OCI-LY3 (cell line): ENCODE data around the gene TFE3.

Experiments used
- H2AFZ ChIP-seq: fragments of 200-600, 300-600 bp; shearing (Covaris generic); 2 replicates; pipeline ENCODE4 v1.6.0; 2014; ENCODE audit warnings: antibody characterized with exemption, low read depth, low read length
- H3K27ac ChIP-seq: fragments of 200-600, 300-600 bp; sonication (generic); 2 replicates; pipeline ENCODE4 v1.5.1; 2014; ENCODE audit warnings: mild to moderate bottlenecking, low read length, moderate library complexity, mixed read lengths
- H3K27me3 ChIP-seq: fragments of 200-600, 300-600 bp; sonication (generic); 2 replicates; pipeline ENCODE4 v1.6.1; 2014; ENCODE audit warnings: low read depth, low read length, mixed read lengths
- H3K36me3 ChIP-seq: fragments of 200-600, 300-600 bp; sonication (generic); replicated peaks from 2 replicates; pipeline ENCODE3; 2014; ENCODE audit warnings: low read depth, low read length, mixed read lengths
- H3K4me1 ChIP-seq: fragments of 300-600, 200-600 bp; sonication (generic); 2 replicates; pipeline ENCODE4 v1.6.1; 2014; ENCODE audit warnings: low read length, mixed read lengths
- H3K4me2 ChIP-seq: fragments of 200-600, 300-600 bp; sonication (generic); 2 replicates; pipeline ENCODE4 v1.6.1; 2014; ENCODE audit warnings: low read length, mixed read lengths
- H3K4me3 ChIP-seq: fragments of 300-600, 200-600 bp; sonication (generic); 2 replicates; pipeline ENCODE4 v1.5.1; 2014; ENCODE audit warnings: antibody characterized with exemption, mild to moderate bottlenecking, low read length, moderate library complexity
- H3K79me2 ChIP-seq: fragments of 300-600, 200-600 bp; shearing (Covaris generic); 2 replicates; pipeline ENCODE4 v1.6.1; 2014; ENCODE audit warnings: mild to moderate bottlenecking, low read length, mixed read lengths
- H3K9ac ChIP-seq: fragments of 300-600, 200-600 bp; shearing (Covaris generic); 2 replicates; pipeline ENCODE4 v1.6.0; 2014; ENCODE audit warnings: mild to moderate bottlenecking, low read length, moderate library complexity
- H3K9me3 ChIP-seq: fragments of 200-600, 300-600 bp; shearing (Covaris generic); 2 replicates; pipeline ENCODE4 v1.6.1; 2014; ENCODE audit warnings: low read length, mixed read lengths; ENCODE audit not compliant: insufficient read depth
- H4K20me1 ChIP-seq: fragments of 200-600, 300-600 bp; sonication (generic); 2 replicates; pipeline ENCODE4 v1.6.1; 2016; ENCODE audit warnings: low read length, mixed read lengths; ENCODE audit not compliant: insufficient read depth
- EZH2phosphoT487 ChIP-seq: fragments of 200-600 bp; shearing (Covaris generic); IDR thresholded peaks from 2 replicates; pipeline ENCODE4 v1.6.1; 2018; ENCODE audit warnings: antibody characterized with exemption, mixed run types, low read depth
- TF ChIP-seq, protein P1 (sequence below): fragments of 200-600, 300-600 bp; sonication (generic); IDR thresholded peaks from 2 replicates; pipeline ENCODE4 v1.5.1; 2014; ENCODE audit warnings: antibody characterized with exemption, low read length, low read depth

TFE3 gene

DNA sequence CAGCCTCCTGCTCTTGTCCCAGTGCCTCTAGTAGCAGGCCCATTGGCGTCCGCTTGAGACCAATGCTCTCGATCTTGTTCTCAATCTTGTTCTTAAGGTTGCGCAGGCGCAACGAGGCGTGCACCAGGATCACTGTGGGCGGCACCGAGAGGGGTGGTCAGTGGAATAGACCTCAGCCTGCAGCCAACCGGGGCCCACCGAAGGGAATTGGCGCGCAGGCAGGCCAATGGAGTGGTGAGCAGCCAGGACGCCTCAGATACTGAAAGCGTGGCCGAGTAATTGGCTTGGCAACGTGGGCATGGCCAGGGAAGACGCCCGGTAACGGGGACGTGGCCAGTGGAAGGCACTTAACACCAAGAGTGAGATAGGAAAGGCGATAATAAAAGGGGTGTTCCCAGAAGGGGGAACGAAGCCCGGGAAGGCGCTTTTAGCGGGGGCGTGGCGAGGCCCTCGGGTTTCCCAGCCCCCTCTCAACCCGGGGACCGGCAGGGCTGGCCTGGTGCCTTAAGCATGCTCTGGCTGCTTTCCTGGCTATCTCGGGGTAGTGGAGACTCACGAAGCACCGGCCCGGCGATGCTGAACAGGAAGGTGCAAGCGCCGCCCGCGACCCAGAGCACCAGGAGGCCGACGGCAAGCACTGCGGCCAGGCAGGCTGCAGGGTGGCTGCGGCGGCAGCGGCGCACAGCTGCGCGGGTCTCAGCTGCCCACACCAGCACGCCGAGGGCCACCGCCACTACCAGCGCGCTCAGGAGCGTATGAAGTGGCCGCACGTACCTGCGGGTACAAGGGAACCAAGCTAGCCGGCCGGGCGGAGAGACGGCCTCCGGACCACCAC lies 28.9 kb upstream of the TFE3 start:
- Histone ChIP-seq H4K20me1 (no peaks in the 10 kb centered on the region), H3K9me3 (no peaks in the 10 kb centered on the region), H3K36me3 (no peaks in the 10 kb centered on the region), H3K4me1 (no peaks in the 10 kb centered on the region), H3K79me2 (no peaks in the 10 kb centered on the region), H3K27ac (no peak overlapping the region), H2AFZ (no peak overlapping the region), H3K4me3 (no peak overlapping the region), H3K27me3 (no peaks in the 10 kb centered on the region), H3K4me2 (no peak overlapping the region), H3K9ac (no peak overlapping the region)
- TF ChIP-seq, protein P1, sequence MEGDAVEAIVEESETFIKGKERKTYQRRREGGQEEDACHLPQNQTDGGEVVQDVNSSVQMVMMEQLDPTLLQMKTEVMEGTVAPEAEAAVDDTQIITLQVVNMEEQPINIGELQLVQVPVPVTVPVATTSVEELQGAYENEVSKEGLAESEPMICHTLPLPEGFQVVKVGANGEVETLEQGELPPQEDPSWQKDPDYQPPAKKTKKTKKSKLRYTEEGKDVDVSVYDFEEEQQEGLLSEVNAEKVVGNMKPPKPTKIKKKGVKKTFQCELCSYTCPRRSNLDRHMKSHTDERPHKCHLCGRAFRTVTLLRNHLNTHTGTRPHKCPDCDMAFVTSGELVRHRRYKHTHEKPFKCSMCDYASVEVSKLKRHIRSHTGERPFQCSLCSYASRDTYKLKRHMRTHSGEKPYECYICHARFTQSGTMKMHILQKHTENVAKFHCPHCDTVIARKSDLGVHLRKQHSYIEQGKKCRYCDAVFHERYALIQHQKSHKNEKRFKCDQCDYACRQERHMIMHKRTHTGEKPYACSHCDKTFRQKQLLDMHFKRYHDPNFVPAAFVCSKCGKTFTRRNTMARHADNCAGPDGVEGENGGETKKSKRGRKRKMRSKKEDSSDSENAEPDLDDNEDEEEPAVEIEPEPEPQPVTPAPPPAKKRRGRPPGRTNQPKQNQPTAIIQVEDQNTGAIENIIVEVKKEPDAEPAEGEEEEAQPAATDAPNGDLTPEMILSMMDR = no peak

DNA sequence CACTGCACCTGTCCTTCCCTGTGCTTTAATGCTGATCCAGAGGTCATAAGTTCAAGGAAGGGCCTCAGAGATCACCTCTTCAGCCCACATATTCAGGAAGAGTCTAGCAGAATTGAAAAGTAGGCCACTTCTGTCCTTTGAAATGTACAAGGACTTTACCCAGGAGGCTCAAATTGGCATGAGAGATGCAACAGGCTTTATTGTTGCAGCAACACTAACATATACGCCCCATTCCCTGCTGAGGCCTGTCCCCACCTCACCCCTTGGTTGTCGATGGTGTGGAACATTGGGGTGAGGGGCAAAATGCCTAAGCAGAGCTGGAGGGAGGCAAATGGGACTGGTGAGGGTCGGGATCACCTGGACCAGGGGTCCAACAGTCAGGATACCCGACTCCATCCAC lies 27.8 kb upstream of the TFE3 start:
- no peaks in the 10 kb centered on the region for H3K79me2 ChIP-seq
- no peaks in the 10 kb centered on the region for H3K27me3 ChIP-seq
- no peak overlapping the region for H3K9ac ChIP-seq
- TF ChIP-seq, protein P1 = no peak
- TF ChIP-seq EZH2phosphoT487 = no peak
- H2AFZ ChIP-seq = no peak overlapping the region
- H4K20me1 ChIP-seq = no peaks in the 10 kb centered on the region
- no peak overlapping the region for H3K4me2 ChIP-seq
- no peaks in the 10 kb centered on the region for H3K4me1 ChIP-seq
- H3K4me3 ChIP-seq = no peak overlapping the region
- no peak overlapping the region for H3K27ac ChIP-seq
- H3K9me3 ChIP-seq = no peaks in the 10 kb centered on the region
- H3K36me3 ChIP-seq = no peaks in the 10 kb centered on the region

DNA sequence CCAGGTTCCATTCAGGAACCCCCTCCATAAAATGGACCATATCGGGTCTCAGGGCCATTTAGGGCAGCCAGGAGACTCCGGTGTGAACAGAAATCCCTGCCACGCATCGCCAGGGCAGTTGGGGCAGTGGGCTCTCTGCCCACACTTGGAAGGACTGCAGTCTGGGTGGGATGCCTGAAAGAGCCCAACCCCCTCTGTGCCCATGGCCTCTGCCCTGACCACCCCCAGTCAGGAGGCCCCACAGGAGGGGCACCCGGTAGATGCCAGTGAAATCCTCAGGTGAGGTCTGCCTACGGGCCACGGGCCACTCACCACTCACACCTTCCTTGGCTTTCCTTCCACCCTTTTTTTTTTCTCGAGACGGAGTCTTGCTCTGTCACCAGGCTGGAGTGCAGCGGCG lies 25.9 kb upstream of the TFE3 start:
- no peaks in the 10 kb centered on the region for H3K36me3 ChIP-seq
- H3K4me3 ChIP-seq = no peak overlapping the region
- no peak overlapping the region for H3K9ac ChIP-seq
- H3K4me2 ChIP-seq = no peak overlapping the region
- H3K27me3 ChIP-seq = no peaks in the 10 kb centered on the region
- no peaks in the 10 kb centered on the region for H3K4me1 ChIP-seq
- no peaks in the 10 kb centered on the region for H3K9me3 ChIP-seq
- no peak overlapping the region for H3K27ac ChIP-seq
- TF ChIP-seq, protein P1 = no peak
- TF ChIP-seq EZH2phosphoT487 = no peak
- no peaks in the 10 kb centered on the region for H3K79me2 ChIP-seq
- no peaks in the 10 kb centered on the region for H4K20me1 ChIP-seq
- no peak overlapping the region for H2AFZ ChIP-seq

DNA sequence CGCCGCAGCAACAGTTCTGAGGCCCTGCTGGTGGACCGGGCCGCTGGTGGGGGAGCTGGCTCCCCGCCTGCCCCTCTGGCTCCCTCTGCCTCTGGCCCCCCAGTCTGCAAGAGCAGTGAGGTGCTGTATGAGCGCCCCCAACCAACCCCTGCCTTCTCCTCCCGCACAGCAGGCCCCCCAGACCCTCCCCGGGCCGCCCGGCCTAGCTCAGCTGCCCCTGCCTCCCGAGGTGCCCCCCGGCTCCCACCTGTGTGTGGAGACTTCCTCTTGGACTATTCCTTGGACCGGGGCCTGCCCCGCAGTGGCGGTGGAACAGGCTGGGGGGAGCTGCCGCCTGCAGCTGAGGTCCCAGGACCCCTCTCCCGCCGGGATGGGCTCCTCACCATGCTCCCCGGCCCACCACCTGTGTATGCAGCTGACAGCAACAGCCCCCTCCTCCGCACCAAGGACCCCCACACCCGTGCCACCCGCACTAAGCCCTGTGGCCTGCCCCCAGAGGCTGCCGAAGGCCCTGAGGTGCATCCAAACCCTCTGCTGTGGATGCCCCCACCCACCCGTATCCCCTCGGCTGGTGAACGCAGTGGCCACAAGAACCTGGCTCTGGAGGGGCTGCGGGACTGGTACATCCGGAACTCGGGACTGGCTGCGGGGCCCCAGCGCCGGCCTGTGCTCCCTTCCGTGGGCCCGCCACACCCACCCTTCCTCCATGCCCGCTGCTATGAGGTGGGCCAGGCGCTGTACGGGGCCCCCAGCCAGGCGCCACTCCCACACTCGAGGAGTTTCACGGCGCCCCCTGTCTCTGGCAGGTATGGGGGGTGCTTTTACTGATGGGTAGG lies 24.3 kb upstream of the TFE3 start:
- TF ChIP-seq EZH2phosphoT487 = no peak
- TF ChIP-seq, protein P1 = no peak
- Histone ChIP-seq H3K79me2 (no peaks in the 10 kb centered on the region), H2AFZ (no peak overlapping the region), H3K27ac (no peak overlapping the region), H4K20me1 (no peaks in the 10 kb centered on the region), H3K4me3 (no peak overlapping the region), H3K36me3 (no peaks in the 10 kb centered on the region), H3K27me3 (no peaks in the 10 kb centered on the region), H3K9me3 (no peaks in the 10 kb centered on the region), H3K4me2 (no peak overlapping the region), H3K9ac (no peak overlapping the region), H3K4me1 (no peaks in the 10 kb centered on the region)
